ENCODE data around the gene NRK.
"Not testable (repeated sequence)": the region's sequence is repeated elsewhere in the genome, so short reads cannot be mapped to it uniquely, and the experiment has no call there.

The NRK gene, protein sequence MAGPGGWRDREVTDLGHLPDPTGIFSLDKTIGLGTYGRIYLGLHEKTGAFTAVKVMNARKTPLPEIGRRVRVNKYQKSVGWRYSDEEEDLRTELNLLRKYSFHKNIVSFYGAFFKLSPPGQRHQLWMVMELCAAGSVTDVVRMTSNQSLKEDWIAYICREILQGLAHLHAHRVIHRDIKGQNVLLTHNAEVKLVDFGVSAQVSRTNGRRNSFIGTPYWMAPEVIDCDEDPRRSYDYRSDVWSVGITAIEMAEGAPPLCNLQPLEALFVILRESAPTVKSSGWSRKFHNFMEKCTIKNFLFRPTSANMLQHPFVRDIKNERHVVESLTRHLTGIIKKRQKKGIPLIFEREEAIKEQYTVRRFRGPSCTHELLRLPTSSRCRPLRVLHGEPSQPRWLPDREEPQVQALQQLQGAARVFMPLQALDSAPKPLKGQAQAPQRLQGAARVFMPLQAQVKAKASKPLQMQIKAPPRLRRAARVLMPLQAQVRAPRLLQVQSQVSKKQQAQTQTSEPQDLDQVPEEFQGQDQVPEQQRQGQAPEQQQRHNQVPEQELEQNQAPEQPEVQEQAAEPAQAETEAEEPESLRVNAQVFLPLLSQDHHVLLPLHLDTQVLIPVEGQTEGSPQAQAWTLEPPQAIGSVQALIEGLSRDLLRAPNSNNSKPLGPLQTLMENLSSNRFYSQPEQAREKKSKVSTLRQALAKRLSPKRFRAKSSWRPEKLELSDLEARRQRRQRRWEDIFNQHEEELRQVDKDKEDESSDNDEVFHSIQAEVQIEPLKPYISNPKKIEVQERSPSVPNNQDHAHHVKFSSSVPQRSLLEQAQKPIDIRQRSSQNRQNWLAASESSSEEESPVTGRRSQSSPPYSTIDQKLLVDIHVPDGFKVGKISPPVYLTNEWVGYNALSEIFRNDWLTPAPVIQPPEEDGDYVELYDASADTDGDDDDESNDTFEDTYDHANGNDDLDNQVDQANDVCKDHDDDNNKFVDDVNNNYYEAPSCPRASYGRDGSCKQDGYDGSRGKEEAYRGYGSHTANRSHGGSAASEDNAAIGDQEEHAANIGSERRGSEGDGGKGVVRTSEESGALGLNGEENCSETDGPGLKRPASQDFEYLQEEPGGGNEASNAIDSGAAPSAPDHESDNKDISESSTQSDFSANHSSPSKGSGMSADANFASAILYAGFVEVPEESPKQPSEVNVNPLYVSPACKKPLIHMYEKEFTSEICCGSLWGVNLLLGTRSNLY (N-terminal part only)

DNA sequence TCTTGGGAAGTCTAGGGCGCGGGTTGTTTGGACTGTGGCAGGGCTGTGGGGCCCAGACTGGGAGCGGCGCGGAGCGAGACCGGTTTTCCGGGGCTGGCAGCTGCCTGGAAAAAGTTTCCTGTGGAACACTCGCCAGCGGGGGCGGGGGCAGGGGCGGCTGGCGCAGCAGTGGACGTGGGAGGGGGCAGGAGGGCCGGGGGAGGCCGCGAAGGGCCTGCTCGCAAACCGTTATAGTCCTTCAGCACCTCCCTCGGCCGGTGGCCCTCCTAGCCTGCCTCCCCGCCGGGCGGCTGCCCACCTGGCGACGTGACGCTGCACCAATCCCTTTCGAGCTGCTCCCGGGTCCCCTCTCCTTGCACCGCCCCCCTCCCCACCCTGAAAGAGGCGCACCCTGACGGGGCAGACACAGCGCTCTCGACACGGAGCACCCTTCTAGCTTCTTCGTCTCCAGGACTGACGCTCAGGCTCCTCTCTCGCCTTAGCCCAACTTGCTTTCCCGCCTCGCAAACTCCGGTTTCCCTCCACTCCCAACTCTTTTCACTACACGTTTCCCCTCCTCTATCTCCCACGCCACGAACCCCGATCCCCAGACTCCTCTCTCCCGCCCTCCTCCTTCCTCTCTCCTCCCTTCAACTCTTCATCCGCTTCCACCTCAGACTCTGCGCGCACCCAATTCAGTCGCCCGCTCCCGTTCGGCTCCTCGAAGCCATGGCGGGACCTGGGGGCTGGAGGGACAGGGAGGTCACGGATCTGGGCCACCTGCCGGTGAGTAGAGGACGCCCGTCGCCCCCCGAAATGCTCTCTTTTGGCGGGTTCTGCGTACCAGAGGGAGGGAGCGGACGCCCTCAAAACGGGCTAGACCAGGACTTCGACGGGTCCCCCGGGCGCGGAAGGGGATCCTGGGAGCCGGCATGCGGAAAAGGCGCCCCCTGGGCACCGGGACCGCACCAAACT lies at the start of gene NRK:
NRK (plus strand) TSS at position 402 of the 954 bp plus-strand sequence; CDS start at position 709, 307 bp downstream.
- DNase-seq (ENCODE audit: low read depth) = no peak

DNA sequence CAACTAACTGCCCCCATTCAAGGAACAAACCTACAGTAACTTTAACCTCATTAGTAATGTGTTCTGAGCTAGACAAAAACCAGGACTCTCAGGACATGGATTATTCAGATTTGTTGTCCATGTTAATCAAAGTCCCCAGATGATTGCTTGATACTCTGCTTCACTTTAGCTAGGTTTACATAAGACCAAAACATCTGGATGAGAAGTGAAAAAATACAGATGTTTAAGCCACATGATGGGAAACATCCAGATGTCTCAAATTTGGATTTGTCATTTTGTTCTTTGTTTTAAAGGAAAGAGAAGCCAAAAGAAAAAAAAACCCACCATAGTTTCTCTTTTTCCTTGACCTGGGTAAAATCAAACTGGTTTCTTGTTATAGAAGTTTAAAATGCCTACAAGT lies 48.5 kb upstream of the NRK start:
- DNase-seq (ENCODE audit: low read depth) = no peak

DNA sequence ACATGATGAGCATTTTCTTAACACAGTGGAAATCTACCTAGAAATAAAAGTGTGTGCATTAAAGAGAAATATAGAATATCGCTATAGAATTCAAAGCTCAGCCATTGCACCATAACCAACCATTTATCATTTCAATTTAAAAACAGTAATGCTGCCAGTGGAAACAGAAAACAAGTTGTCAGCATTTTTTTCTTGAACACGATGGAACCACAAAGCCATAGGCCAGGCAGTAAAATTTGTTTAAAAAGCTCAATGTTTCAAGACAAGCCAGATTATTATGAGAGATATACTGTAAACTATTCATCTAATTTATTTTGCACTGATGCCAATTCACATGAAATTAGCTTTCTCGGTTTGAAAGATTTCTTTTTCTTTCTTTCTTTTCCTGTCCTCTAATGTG lies 46.7 kb upstream of the NRK start:
- no peak for DNase-seq (ENCODE audit: low read depth)

DNA sequence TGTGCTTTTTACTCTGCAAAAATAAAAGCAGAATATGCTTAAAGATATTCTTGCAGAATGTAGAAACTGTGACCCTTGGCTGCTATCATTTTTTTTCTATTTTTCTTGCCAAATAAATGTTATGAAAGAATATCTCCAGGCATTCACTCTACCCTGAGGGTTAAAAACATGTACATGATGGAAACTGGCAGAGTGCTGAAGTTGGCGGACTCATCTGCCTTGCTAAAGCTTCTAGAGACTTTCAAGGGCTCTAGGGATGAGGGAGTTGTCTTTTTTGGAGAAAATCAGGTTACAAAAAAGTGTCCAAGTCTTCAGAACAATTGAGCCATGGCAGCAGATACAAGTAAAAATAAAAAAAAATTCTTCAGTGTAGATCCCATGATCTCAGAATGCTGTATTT lies 40.5 kb upstream of the NRK start:
- DNase-seq (ENCODE audit: low read depth) = no peak

DNA sequence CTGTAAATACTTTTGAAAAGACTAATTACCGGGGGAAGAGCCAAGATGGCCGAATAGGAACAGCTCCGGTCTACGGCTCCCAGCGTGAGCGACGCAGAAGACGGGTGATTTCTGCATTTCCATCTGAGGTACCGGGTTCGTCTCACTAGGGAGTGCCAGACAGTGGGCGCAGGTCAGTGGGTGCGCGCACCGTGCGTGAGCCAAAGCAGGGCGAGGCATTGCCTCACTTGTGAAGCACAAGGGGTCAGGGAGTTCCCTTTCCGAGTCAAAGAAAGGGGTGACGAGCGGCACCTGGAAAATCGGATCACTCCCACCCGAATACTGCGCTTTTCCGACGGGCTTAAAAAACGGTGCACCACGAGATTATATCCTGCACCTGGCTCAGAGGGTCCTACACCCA lies 25.5 kb upstream of the NRK start:
- not testable (repeated sequence) for DNase-seq (ENCODE audit: low read depth)

DNA sequence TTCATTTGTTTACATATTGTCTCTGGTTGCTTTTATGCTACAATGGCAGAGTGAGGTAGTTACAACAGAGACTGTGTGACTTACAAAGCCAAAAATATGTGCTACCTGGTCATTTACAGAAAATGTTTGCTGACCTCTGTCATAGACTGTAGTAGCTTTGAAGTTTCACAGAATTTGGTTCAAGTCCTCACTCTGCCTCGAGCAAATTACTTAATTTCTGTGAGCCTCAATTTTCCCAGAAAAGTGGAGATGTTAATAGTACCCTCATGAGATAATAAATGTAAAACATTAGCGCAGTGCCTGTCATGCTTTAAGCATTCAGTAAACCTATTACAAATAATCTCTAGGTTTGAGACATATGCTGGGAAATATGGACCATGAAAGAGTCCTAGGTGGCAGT lies 18.4 kb upstream of the NRK start:
- DNase-seq (ENCODE audit: low read depth) = no peak

DNA sequence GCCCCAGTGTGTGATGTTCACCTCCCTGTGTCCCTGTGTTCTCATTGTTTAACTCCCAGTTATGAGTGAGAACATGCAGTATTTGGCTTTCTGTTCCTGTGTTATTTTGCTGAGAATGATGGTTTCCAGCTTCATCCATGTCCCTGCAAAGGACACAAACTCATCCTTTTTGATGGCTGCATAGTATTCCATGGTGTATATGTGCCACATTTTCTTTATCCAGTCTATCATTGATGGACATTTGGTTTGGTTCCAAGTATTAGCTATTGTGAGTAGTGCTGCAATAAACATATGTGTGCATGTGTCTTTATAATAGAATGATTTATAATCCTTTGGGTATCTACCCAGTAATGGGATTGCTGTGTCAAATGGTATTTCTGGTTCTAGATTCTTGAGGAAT lies 16.7 kb upstream of the NRK start:
- DNase-seq (ENCODE audit: low read depth) = not testable (repeated sequence)

DNA sequence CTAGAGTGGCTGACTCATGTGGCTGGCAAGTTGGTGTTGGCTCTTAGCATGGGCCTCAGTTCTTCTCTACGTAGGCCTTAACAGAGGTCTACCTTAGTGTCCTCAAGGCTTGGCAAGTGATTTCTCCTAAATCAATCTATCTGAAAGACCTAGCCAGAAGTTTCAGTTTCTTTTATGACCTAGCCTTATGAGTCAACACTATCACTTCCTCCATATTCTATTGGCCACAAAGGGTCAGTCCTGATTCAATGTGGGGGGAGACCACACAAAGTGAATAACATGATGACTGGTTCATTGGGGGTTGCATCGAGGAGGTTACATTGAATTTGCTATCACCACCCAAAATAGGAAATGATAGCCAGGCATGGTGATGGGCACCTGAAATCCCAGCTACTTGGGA lies 5.8 kb upstream of the NRK start:
- DNase-seq (ENCODE audit: low read depth) = no peak

DNA sequence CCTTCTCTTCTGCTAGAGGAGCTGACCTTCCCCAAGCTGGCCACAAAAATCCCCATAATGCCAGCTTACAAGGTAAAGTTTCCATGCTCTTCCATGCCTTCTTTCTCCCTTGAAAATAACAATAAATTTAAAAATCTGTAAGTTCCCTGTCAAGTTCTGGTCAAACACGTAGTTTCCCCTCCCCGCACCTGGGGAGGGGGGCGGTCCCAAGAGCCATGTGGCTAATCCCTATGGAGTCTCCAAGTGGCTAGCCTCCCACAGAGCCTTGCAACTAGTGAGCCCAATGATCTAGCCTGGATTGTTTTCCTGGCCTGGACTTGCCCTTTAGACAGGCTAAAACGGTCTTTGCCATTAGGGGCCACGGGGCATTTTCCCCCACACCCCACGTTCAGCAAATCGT lies 2.1 kb upstream of the NRK start:
- DNase-seq (ENCODE audit: low read depth) = no peak

DNA sequence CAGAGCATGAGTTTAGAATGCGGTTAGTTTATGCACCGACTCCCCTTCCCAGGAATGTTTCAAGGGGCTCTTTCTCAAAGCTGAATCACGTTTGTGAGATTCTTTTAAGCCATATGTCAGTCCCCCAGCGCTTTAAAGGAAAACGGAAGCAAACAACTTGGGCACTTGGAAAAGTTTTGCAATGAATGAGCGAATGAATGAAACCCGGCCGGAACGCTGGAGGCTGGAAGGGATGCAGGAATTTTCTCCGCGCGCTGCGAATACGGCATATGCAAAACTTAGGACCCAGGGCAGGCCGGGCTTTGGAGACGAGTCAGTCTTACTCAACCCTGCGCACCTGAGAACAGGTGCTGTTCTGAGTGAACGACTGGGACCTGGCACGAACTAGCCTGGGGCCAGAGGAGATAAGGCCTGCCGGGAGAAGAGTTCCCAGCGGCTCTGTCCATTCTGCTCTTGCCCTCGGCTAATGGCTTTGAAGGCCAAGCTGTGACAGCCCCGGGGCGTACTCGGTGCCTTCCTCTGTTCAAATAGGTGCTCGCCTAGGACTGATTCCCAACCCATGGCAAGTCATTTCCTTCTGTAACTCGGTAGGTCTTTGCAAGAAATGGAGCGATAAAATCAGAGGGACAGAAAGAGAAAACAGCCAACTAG lies 743 bp upstream of the NRK start:
- DNase-seq (ENCODE audit: low read depth) = no peak

DNA sequence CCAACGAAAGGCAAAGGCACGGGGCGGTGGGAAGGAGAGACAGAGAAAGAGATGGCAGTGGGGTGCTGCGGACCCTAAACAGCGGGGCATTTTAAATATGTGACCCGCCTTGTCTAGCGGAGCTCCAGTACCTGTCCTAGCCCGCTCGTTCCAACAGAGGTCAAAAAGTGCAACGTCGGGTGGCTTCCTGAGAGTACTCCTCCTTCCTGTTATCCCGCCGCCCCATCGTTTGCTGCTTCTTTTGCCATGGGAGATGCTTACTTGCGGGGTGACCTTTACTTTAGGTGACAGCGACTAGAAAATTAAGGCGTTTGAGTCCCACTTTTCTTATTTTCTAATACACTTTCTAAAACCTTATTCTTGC lies 735 bp downstream of the NRK start:
- DNase-seq (ENCODE audit: low read depth) = no peak

DNA sequence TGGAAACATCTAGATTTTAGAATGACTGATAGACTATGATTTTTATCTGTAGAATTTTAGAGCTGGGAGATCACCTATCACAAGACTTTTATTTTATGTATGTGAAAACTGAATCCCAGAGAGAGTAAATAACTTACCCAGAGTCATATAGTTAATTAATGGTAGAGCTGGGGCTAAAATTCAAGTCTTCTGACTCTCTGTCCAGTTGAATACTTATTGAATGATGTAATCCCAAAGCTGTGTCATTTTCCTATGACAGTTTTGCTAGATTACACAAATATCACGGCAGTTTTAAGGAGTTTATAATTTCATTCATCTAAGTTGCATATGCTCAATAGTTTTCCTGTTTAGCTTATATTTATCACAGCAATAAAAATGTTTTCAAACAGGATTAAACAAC lies 6.7 kb downstream of the NRK start:
- DNase-seq (ENCODE audit: low read depth) = no peak

DNA sequence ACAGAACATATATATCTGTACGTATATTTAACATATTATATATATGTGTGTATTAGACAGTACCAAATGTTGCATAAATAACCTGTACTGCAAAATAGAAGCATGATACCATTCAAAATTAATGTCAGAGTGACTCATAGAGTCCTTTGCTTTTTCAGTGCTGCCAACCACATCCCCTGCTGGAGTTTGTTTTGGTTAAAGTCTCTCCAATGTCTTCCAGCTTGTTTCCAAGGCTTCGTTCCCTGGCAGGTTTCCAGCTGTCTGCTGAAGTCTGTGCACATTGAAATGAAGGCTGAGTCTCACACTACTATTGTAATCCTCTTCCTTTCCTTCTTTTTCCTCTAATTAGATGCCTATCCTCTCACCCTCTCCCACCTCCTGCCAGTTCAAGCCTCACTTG lies 14.9 kb downstream of the NRK start:
- DNase-seq (ENCODE audit: low read depth) = no peak

DNA sequence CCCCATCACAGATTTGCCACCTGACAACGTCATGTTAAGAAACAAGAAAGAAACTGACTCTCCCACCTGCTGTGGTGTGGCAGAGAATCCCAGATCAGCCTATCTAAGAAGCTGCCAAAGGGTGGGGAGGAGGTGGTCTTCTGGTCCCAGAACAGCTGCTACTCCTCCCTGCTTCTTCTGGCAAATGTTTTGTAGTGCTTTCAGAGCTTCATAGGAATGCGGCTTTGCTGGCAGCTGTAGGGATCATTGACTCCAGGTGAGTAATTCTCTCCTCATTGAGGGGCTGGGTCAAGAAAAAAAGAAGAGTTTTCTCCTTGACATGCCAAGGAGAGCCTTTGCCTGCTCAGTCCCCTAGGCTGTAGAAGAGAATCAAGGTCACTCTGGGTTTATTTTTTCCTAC lies 23.3 kb downstream of the NRK start:
- no peak for DNase-seq (ENCODE audit: low read depth)

DNA sequence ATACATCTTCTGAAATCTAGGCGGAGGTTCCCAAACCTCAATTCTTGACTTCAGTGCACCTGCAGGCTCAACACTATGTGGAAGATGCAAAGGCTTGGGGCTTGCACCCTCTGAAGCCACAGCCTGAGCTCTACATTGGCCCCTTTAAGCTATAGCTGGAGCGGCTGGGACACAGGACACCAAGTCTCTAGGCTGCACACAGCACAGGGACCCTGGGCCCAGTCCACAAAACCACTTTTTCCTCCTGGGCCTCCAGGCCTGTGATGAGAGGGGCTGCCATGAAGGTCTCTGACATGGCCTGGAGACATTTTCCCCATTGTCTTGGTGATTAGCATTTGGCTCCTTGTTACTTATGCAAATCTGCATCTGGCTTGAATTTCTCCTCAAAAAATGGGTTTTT lies 27.8 kb downstream of the NRK start:
- DNase-seq (ENCODE audit: low read depth) = not testable (repeated sequence)

DNA sequence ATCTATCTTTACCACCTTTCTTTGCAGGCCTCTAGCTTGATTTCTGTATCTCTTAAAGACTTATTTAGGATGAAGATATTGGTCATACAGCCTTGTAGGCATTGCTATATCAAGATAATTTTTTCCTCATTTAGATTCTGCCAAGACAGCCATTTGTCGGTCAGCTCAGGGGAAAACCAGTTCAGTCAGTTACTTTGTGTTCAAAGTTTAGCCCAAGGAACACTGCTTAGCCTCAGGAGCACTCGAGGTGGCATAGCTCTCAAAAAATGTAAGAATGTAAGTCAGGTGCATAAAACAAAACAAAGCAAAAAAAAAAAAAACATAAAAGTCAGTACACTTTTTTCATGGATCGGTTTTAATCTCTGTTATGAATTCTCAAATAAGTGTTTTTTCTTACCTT lies 43.4 kb downstream of the NRK start:
- DNase-seq (ENCODE audit: low read depth) = no peak

DNA sequence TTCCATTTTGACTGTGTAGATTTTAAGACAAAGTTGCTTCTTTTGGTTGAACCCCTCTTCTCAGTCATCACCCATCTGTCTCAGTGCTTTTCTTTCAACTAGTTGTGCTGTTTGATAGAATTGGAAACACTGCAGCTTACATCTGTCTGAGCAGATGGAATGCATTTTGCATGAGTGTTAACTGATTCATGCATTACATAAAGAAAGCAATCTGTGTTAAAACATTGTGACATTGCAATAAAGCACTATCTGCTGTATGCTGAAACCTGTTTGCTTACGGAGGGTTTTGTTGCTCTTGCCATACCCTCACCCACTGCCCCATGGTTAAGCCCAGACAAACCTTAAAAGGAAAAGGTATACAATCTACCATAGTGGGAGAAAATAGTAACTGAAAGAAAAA lies 47.4 kb downstream of the NRK start:
- DNase-seq (ENCODE audit: low read depth) = no peak

DNA sequence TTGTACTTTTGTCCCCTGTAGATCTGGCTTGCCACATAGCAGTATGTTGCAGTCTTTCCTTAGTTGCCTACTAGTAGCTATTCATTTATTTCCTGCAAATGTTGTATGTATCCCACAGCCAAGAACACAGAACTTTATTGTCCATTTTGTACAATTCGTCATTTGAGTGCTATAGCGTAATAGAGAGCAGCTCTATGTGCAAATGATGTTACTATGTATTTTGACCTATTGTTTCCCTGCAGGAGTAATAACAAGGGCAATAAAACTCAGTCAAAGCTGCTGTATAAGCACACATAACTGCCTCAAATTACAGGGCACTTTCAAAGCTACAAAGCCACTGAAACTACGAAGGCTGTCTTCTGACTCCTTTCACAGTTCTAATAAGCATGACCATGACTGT lies 48.1 kb downstream of the NRK start:
- no peak for DNase-seq (ENCODE audit: low read depth)

DNA sequence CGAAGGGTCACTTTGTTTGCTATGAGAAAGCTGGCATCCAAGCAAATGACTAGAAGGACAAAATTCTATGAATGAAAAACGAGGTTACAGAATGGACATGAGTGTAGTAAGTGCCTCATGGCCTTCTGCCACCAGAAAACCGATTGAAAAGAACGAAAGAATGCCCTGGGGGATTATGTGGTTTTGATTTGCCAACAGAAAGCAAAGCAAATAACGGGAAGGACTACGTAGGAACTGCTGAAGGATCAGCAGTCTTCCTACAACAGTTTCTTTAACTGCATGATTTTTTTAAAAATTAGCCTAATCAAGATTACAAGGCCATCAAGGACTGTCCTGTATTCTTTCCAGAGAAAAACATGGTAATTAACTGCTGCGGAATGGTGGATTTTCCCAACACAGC lies 50.6 kb downstream of the NRK start:
- DNase-seq (ENCODE audit: low read depth) = no peak

DNA sequence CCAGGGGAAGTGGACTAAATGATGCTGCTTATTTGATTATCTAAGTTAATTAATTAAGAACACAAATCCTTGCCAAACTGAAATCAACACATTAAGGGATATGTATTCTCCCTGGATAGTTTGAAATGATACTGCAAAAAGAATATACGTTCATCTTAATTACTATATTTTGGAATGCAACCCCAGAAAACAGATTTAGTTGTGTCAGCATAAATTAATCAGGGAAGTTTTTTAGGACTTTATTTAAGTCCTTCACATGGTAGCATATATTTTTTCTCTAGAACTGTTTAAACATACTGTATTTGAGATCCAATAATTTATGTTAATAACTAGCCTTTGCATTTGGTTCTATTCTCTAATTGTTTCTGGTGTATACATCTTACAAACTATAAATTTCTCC lies 52.5 kb downstream of the NRK start:
- DNase-seq (ENCODE audit: low read depth) = no peak

DNA sequence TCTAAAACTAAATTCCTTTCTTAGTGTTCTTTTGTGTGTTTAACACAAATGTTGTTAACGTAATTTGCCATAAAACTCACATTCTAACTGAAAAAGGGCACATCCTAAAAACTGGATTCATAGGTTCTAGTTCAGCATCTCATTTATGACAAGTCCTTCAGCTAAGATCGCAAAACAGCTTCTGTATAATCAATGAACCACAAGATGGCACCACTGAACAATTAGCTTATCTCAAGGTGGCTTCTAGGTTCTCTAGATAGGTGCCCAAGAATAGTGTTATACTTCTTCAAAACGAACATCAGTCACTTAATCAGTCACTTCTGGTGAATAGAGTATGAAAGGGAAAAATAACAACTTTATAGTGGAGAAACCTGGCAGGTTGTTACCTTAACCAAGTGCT lies 54.3 kb downstream of the NRK start:
- no peak for DNase-seq (ENCODE audit: low read depth)
